HUES6 (cell line): Measurements from ENCODE around the gene PXYLP1.

Experiments used
- H3K27ac ChIP-seq: 2 replicates; pipeline ENCODE4 v1.7.0; 2013; ENCODE audit warnings: low read depth, mild to moderate bottlenecking, low read length, inconsistent platforms
- H3K27me3 ChIP-seq: 2 replicates; pipeline ENCODE4 v1.6.1; 2013; ENCODE audit warnings: low read length; ENCODE audit not compliant: control insufficient read depth, insufficient read depth
- H3K36me3 ChIP-seq: 2 replicates; pipeline ENCODE4 v1.6.1; 2013; ENCODE audit warnings: low read length; ENCODE audit not compliant: control insufficient read depth, insufficient read depth
- H3K4me1 ChIP-seq: 2 replicates; pipeline ENCODE4 v1.6.1; 2013; ENCODE audit warnings: low read length; ENCODE audit not compliant: control insufficient read depth, insufficient read depth
- H3K4me3 ChIP-seq: 2 replicates; pipeline ENCODE4 v1.5.1; 2013; ENCODE audit warnings: low read depth, low read length
- H3K9ac ChIP-seq: one replicate; pipeline ENCODE4 v1.6.1; 2013; ENCODE audit warnings: mild to moderate bottlenecking, low read length
- H3K9me3 ChIP-seq: 2 replicates; pipeline ENCODE4 v1.6.1; 2013; ENCODE audit warnings: low read depth, low read length; ENCODE audit not compliant: control insufficient read depth, insufficient read depth

Gene PXYLP1

DNA sequence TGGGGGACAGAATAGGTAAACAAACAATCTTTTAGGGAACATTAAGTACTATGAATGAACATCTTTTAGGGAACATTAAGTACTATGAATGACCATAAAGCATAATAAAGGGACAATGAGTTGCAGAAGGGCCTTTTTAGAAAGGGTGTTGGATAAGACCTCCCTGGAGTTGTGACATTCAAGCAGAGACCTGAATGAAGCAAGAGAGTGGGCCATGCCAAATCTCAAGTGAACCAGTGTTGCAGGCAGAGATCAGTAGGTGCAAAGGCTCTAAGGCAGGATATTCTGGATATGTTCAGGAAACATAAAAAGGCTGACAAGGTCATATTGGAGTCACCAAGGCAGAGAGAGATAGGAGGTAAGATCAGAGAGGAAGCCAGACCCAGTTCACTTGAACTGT, 107.3 kb downstream of the PXYLP1 start:
- no peaks in the 10 kb centered on the region for H3K27me3 ChIP-seq
- H3K4me1 ChIP-seq, result peaks cover 20% of the 10 kb centered on the region
- H3K36me3 ChIP-seq, result no peaks in the 10 kb centered on the region
- H3K27ac ChIP-seq, result no peak overlapping the region
- H3K9me3 ChIP-seq, result no peaks in the 10 kb centered on the region
- no peak overlapping the region for H3K4me3 ChIP-seq
- H3K9ac ChIP-seq, result no peak overlapping the region

DNA sequence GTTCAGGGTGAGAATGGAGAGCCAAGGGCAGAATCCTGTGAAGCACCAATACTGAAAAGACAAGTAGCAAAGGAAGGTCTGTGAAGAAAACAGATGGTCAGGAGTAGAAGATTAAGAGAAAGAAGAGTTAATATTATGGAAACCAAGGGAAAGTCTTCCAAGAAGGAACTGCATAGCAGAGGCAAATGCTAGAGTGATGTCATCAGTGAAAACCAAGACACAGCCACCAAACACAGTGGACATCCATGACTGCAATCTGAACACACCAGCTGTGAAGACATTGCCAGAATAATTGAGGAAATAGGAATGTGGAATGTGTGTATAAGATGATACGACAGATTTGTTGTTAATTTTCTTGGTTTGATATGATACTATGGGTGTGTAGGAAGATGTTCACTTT, 109.9 kb downstream of the PXYLP1 start:
- Histone ChIP-seq H3K9ac (no peak overlapping the region), H3K27me3 (no peaks in the 10 kb centered on the region), H3K9me3 (no peaks in the 10 kb centered on the region), H3K27ac (no peak overlapping the region), H3K4me1 (peaks cover 15% of the 10 kb centered on the region; the same call in 1 of the 2 replicates), H3K4me3 (no peak overlapping the region), H3K36me3 (no peaks in the 10 kb centered on the region)

DNA sequence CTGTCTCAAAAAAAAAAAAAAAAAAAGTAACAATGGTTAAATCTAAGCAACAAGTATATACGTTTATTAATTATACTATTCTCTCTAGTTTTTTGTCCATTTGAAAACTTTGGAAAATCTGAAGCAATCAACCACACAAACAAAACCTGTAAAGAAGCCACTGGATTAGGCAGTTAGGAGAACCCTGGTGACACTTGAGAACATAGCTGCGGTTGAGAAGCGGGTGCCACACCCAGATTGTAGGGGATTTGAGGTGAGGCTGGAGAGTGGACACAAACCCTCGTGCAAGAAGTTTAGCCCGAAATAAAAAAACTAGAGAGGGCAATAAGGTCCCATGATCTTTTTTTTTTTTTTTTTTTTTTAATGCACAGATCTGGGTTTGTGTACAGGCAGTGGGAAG, 110.8 kb downstream of the PXYLP1 start:
- Histone ChIP-seq H3K27me3 (no peaks in the 10 kb centered on the region), H3K27ac (no peak overlapping the region), H3K9ac (no peak overlapping the region), H3K36me3 (no peaks in the 10 kb centered on the region), H3K4me3 (no peak overlapping the region), H3K9me3 (no peaks in the 10 kb centered on the region), H3K4me1 (peaks cover 9% of the 10 kb centered on the region; the same call in 1 of the 2 replicates)

DNA sequence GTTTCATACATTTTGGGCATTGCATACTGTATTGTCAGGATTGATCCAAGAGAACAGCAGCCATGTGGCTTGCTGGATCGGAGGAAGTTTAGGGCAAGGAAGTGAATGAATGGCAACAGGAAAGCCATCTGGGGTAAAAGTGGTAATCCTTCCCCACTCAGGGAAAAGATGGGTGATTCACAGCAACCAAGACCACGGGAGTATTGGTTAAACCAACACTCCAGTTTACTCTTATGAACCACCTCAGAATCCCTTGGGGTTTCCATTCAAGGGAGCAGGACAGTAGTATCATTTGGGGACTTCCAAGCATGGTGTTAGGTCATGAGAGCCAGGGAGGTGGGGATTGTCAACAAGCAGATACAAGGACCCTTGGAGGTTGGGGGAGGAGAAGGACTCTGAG, 111.5 kb downstream of the PXYLP1 start:
- Histone ChIP-seq H3K27me3 (no peaks in the 10 kb centered on the region), H3K27ac (no peak overlapping the region), H3K9ac (no peak overlapping the region), H3K9me3 (no peaks in the 10 kb centered on the region), H3K4me3 (no peak overlapping the region), H3K4me1 (peaks cover 9% of the 10 kb centered on the region; the same call in 1 of the 2 replicates), H3K36me3 (no peaks in the 10 kb centered on the region)

DNA sequence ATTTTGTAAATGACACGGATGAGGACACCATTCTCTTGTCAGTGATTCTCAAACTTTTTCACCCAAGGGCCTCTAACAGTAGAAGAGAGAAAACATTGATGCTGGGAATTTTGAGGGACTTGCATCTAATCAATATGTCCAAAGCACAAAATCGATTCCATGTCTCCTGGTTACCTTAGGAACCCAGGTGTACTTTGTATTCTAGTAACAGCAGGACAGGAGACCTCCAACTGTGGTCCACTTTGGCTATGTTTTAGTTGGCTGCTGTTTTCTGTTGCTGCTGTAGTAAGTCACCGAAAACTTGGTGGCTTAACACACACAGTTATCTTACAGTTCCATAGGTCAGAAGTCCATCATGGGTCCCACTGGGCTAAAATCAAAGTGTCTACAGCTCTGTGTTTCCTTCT, 112.2 kb downstream of the PXYLP1 start:
- Histone ChIP-seq H3K4me1 (peaks cover 16% of the 10 kb centered on the region; the same call in 1 of the 2 replicates), H3K9ac (no peak overlapping the region), H3K9me3 (no peaks in the 10 kb centered on the region), H3K4me3 (no peak overlapping the region), H3K27me3 (no peaks in the 10 kb centered on the region), H3K36me3 (no peaks in the 10 kb centered on the region), H3K27ac (no peak overlapping the region)
